Osteoblast (primary cell): ENCODE data around the gene LRRC73. TPM values are rescaled to one million over a fixed set of nuclear protein-coding genes. Genes with fewer than 3 reads are reported as not detected.

Experiments
- DNase-seq: peaks from one replicate; pipeline ENCODE4 v3.0.0; 2011; ENCODE audit warnings: low spot score, mixed read lengths; ENCODE audit not compliant: insufficient read length; ENCODE audit errors: missing footprints
- H2AFZ ChIP-seq: 2 replicates; pipeline ENCODE4 v1.6.0; 2011; ENCODE audit warnings: mild to moderate bottlenecking, low read length
- H3K27ac ChIP-seq: 2 replicates; pipeline ENCODE4 v1.5.1; 2011; ENCODE audit warnings: mild to moderate bottlenecking, low read depth, low read length, moderate library complexity
- H3K27me3 ChIP-seq: 2 replicates; pipeline ENCODE4 v1.6.0; 2012; ENCODE audit warnings: mild to moderate bottlenecking, control low read depth, inconsistent platforms, low read length, moderate library complexity; ENCODE audit not compliant: insufficient read depth
- H3K36me3 ChIP-seq: 2 replicates; pipeline ENCODE4 v1.5.1; 2011; ENCODE audit warnings: mild to moderate bottlenecking, low read length, control low read depth, moderate library complexity; ENCODE audit not compliant: insufficient read depth
- H3K4me1 ChIP-seq: 2 replicates; pipeline ENCODE4 v1.5.1; 2011; ENCODE audit warnings: mild to moderate bottlenecking, low read length, control low read depth, moderate library complexity; ENCODE audit not compliant: insufficient read depth
- H3K4me2 ChIP-seq: 2 replicates; pipeline ENCODE4 v1.6.0; 2011; ENCODE audit warnings: mild to moderate bottlenecking, low read length; ENCODE audit not compliant: insufficient read depth
- H3K4me3 ChIP-seq: fragments of 200-600 bp; sonication (generic); 3 replicates; pipeline ENCODE4 v1.5.1; 2012; ENCODE audit warnings: mild to moderate bottlenecking, low read length, inconsistent platforms; ENCODE audit not compliant: insufficient read depth
- H3K79me2 ChIP-seq: 2 replicates; pipeline ENCODE4 v1.6.0; 2012; ENCODE audit warnings: mild to moderate bottlenecking, low read length, control low read depth, inconsistent platforms; ENCODE audit not compliant: insufficient read depth
- H3K9me3 ChIP-seq: 2 replicates; pipeline ENCODE4 v1.5.1; 2011; ENCODE audit warnings: low read depth, low read length, control low read depth
- H4K20me1 ChIP-seq: 2 replicates; pipeline ENCODE4 v1.6.0; 2012; ENCODE audit warnings: mild to moderate bottlenecking, low read length, control low read depth; ENCODE audit not compliant: insufficient read depth
- CTCF ChIP-seq: IDR thresholded peaks from 2 replicates; pipeline ENCODE4 v1.5.1; 2011; ENCODE audit warnings: mild to moderate bottlenecking, low read depth, low read length, moderate library complexity; ENCODE audit errors: extremely low read depth
- total RNA-seq: library from RNA; depleted of rRNA; stranded (reverse); fragments of >200 nt; gene quantifications from 2 replicates; pipeline ENCODE4 v1.2.3, GENCODE V29; 2012

LRRC73 gene
- total RNA-seq, 1 donor, result 0.36 TPM

DNA sequence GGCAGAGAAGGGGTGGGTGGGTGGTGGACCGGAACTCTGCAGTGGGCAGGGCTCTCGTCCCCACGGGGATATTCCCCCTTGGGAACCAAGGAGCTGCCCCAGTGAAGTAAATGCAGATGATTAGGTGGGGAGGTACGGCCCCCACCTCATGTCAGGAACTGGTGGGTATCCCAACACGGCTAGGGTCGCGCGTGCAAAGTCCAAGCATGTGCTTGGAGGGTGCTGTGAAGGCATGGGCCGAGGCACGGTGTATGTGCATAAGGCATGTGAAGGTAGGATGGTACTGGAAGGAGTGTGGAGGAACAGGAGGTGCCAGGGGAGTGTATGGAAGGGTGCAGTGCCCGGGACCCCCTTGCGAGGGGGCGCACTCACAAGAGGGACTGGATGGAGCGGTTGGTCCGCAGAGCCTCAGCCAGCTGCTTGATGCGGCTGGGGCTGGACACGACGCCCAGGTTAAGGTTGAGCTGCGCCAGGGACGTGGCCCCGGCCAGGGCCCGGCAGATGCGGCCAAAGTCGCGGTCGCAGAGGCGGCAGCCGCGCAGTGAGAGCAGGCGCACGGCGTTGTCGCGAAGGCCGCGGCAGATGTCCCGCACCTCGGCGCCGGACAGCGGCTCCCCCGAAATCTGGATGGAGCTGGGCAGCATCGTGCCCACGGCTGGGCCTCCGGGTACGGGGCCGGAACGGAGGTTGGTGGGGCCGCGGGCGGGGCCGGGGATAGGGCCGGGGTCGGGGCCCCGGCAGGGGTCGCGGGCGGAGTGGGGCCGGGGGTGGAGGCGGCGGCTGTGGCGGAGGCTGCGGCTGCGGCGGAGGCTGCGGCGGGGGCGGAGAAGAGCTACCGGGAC is 783 bp downstream of the LRRC73 start:
- Histone ChIP-seq H3K4me2 (peak overlapping the region; percentile 86), H3K9me3 (no peaks in the 10 kb centered on the region), H4K20me1 (peaks cover 25% of the 10 kb centered on the region), H3K79me2 (peaks cover 13% of the 10 kb centered on the region), H3K4me3 (peak overlapping the region; percentile 81), H2AFZ (peak overlapping the region; percentile 65), H3K27me3 (no peaks in the 10 kb centered on the region), H3K36me3 (peaks cover 47% of the 10 kb centered on the region), H3K27ac (no peak overlapping the region), H3K4me1 (peaks cover 17% of the 10 kb centered on the region)
- no peak for TF ChIP-seq CTCF
- DNase-seq, result no peak

DNA sequence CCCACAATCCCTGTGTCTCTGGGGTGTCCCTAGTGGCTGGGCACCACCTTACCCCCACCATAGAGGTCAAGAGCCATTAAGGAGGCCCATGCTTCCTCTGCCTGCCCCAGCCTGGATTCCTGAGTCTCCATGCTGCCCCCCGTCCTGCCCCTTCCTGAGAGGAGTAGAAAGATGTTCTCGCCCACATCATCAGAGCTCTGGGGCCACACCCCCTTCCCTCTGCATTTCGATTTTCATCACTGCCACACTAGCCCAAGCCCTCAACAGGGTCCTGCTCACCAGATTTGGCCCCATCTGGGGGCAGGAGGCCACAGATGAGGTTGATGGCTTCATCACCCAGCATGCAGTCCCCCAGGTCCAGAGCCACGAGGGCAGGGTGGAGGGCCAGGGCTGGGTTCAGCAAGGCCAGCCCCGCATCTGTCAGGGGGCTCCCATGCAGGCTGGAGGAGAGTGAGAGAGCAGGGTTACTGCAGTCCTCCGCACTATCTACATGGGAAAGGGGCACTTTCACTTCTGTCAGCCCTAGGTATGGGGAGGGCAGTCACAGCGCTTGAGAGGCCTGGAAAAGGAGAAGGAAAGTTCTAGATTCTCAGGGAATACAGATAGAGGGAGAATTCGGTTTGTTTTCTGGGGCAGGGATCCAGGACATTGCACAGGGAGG is 1.5 kb downstream of the LRRC73 start:
- Histone ChIP-seq H2AFZ (no peak overlapping the region), H3K9me3 (no peaks in the 10 kb centered on the region), H4K20me1 (peaks cover 24% of the 10 kb centered on the region), H3K4me2 (peak overlapping the region; percentile 86), H3K27ac (no peak overlapping the region), H3K27me3 (no peaks in the 10 kb centered on the region), H3K4me1 (peaks cover 17% of the 10 kb centered on the region), H3K4me3 (no peak overlapping the region), H3K36me3 (peaks cover 43% of the 10 kb centered on the region), H3K79me2 (peaks cover 8% of the 10 kb centered on the region)
- TF ChIP-seq CTCF, result no peak
- no peak for DNase-seq

DNA sequence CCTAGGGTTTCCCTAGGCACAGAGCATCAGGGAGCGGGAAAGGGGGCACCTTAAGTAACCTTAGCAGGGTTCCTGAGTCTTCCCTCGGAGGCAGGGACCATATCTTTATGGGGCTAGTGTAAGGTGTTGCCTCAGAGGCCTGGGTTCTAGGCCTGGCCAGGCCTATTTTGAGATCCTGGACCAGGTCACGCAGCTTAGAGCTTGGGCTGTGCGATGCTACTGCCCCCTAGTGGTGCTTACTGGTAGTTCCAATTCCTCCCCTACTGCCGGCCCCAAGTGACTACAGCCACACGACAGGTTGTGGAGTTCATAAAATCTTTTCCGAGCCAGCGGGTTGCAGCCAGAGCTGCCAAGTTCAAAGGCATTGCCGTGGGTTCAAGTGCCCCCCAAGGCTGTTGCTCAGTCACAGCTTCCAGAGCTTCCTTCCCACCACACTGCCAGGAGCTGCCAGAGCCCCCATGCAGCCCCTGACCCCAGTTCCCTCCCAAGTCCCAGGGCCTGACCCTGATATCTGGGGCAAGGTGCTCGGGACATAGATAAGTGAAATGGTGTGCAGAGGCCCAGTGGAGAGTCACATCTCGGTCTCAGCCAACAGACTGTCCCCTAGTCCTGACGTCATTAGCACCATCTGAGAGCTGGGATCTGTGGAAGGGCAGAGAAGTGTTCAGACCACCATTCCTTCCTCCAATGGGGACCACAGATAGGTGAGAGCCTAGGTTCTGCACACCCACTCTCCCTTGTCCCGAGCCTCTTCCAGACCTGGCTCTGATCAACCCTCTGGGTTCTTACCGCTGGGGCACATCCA is 3.3 kb downstream of the LRRC73 start:
- H3K4me3 ChIP-seq, result no peak overlapping the region
- H3K9me3 ChIP-seq, result no peaks in the 10 kb centered on the region
- peaks cover 17% of the 10 kb centered on the region for H3K4me1 ChIP-seq
- H3K27me3 ChIP-seq, result no peaks in the 10 kb centered on the region
- peaks cover 43% of the 10 kb centered on the region for H3K36me3 ChIP-seq
- H2AFZ ChIP-seq, result no peak overlapping the region
- DNase-seq, result peak; percentile 98
- H3K27ac ChIP-seq, result no peak overlapping the region
- H3K4me2 ChIP-seq, result no peak overlapping the region
- H4K20me1 ChIP-seq, result peaks cover 9% of the 10 kb centered on the region
- peak; percentile 98 for TF ChIP-seq CTCF
- no peaks in the 10 kb centered on the region for H3K79me2 ChIP-seq
